Nucleus accumbens (tissue), 56 donors: ENCODE measurements around the gene RAI1.

Source experiments
- DNase-seq, 56 donors: peaks; one replicate each; lab custom pipeline; 2025; lab: John Stamatoyannopoulos, UW

RAI1 gene

DNA sequence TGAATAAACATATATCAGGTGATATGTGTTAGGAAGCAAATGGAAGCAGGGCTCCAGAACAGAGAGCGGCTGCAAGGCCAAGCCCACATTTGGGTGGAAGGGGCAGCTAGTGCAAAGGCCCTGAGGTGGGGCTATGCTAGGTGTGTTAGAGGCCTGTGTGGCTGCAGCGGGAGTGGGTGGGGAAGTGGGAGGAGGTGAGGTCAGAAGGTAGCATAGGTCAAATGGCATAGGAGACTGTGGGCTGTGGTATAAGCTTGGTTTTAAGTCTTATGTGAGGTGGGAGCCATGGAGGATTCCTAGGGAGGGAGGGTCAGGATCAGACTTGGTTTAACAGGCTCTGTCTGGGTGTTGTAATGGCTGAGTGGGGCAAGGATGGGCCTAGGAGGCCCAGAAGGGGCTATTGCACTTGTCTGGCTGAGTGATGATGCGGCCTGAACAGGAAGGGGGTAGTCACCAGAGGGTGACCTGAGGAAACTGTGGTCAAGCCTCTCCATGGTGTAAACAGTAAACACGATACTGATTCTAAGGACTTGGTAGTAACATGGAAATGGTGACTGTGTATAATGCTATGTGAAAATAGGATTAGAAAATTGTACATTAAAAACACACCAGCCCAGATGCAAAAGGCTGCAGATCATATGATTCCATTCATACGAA is 31.1 kb downstream of the RAI1 start:
- no peak for DNase-seq

DNA sequence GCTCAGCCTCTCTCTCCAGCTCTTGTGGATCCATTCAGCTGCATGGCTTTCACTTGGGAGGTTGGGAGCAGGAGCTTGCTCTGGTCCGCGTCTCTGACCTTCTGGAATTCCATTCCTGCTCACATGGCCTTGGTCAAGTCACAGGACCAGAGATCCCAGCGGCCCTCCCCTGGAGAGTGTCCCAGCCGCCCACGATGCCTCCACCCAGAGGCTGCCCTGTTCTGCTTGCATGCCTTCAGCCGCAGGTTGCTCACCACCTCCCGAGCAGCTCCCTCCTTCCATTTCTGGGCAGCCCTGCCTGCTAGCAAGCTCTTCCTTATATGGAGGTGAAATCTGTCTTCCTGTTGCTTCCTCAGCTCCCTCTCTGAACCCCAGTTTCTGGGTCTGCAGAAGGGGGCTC is 32.6 kb downstream of the RAI1 start:
- peak in 10 of 56 donors; percentile 24 to 52 (median 40) for DNase-seq

GRCh38 chr17:17714261-17714866 is 33.1 kb downstream of the RAI1 start:
- DNase-seq: no peak

GRCh38 chr17:17714879-17715278 is 33.6 kb downstream of the RAI1 start:
- DNase-seq: no peak

DNA sequence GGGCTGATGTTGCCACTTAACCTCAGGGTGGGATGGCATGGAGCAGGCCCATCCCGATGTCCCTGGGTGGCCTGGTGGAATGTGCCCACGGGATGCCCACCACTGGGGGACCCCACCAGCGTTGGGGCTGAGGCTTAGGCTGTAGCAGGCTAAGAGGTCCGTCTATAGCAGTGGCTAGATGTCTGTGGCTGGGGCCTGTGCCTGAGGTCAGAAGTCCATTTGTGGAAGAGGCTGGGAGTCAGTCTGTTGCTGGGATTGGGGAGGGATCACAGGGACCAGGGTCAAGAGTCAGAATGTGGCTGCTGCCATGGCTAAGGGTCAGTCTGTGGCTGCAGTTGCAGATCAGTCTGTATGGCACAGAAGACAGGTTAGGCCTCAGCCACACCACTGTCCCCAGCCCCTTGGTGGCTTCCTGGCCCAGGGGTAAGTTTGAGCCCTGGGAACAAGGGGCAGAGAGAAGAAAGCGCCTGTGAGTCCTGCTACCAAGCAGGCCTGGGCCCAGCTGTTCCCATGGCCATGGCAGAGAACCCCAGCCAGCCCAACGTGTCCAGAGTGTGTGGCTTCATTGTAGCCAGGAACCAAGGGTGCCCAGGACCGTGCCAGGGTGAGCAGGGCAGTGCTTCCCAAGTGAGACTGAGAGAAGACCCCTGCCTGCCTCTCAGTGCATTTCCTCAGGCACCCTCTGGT is 35.7 kb downstream of the RAI1 start:
- DNase-seq: no peak

DNA sequence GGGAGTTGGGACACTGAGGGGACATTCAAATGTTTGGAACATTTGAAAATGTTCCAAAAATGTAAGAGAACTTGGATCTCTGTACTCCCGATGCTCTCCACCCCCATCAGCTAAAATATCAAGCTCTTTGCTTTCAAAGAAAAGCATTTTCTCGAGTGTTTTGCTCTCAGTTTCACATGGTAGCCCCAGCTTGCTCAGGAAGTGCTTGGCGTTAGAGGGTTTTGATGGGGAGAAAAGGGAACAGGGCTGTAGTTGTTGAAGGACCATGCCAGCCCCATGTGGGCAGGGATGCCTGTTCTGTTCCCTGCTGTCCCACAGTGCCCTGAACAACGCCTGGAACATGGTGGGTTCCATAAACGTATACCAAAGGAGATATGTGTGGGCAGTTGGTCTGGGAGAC is 37.0 kb downstream of the RAI1 start:
- no peak for DNase-seq

- DNase-seq: no peak
Observed at GRCh38 chr17:17719199-17719940, 38.1 kb downstream of the RAI1 start.

DNA sequence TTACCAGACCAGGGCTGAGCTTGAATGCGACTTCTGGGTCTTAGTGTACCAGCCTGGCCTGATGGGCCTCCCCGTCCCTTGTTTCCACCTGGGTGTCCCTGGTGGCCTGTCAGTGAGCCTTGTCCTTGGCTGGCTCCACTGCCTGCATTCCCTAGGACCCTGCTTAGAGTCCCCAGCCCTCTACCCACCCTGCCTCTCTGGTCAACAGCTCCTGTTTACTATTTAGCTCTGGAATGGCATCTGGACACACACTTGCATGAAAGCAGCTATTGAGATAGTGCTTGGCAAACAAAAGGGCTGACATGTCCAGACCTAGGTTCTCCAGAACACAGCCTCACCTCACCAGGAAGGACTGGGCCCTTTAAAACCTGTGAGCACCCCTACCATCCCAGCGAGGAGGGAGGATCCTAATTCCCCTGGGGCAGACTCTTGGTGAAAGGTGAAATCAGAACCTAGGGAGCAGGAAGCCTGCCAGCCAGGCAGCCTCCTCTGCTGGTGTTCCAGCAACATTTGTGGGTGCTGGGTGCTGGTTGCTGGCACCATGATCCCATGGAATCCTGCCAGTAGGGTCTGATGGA is 38.8 kb downstream of the RAI1 start:
- DNase-seq: no peak

- no peak for DNase-seq
Observed at GRCh38 chr17:17721140-17721668, 39.9 kb downstream of the RAI1 start.

DNA sequence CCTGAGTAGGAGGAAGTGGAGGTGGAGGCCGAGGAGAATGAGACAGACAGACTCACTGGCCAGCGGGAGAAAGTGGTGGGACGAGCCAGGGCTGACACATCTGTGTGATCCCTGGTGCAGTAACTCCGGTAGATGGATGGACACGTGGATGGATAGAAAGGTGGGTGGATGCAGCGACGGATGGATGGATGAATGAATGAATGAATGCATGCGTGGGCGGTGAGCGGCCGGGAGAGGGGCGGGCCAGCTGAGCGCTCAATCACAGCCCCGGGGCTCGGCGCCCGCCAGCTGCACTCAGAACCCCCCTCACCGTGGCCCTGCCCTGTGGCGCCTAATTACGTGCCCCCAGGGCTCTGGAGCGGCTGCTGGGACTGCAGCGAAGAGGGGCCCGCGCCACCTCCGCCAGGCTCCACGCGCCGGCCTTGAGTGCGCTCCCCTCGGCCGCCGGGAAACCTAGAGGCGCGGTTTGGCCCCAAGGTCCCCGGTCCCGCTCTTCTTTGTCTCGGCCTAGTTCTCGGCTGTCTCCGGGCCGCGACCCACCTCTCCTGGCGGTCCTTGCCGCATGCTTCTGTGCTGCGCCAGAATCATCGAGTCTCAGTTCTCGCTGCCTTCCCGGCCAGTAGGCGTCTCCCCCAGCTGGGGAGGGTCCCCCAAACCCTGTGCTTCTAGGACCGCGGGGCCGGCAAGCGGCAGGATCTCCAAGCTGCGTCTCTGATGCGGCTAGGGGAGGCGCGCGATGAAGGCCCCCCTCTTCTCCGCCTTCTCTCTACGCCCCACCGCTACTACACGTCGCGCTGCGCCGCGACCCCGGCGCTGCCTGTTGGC is 41.0 kb downstream of the RAI1 start:
- DNase-seq: peak in 39 of 56 donors; percentile 12 to 85 (median 55)

DNA sequence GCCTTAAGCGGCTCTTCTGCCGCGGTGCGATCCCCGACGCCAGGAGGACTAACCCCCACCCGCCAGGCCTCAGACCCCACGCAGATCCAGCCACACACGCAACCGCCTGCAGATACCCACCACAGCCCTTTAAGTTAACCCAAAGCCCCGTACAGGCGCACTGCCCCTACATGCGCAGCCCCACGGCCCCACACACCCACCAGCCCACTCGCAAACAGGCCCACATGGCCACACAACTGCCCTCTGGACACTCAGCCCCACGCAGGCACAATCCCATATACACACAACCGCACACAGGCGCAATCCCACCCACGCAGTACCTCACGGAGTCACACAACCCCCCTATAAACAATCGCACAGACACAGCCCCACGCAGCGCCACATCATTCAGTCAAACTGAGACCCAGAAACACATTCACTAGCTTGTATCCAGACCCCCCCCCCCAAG is 41.7 kb downstream of the RAI1 start:
- DNase-seq: peak in 3 of 56 donors; percentile 31 to 66 (median 60)

- peak in 33 of 56 donors; percentile 28 to 80 (median 54) for DNase-seq
Observed at GRCh38 chr17:17723354-17724261, 42.4 kb downstream of the RAI1 start.

DNA sequence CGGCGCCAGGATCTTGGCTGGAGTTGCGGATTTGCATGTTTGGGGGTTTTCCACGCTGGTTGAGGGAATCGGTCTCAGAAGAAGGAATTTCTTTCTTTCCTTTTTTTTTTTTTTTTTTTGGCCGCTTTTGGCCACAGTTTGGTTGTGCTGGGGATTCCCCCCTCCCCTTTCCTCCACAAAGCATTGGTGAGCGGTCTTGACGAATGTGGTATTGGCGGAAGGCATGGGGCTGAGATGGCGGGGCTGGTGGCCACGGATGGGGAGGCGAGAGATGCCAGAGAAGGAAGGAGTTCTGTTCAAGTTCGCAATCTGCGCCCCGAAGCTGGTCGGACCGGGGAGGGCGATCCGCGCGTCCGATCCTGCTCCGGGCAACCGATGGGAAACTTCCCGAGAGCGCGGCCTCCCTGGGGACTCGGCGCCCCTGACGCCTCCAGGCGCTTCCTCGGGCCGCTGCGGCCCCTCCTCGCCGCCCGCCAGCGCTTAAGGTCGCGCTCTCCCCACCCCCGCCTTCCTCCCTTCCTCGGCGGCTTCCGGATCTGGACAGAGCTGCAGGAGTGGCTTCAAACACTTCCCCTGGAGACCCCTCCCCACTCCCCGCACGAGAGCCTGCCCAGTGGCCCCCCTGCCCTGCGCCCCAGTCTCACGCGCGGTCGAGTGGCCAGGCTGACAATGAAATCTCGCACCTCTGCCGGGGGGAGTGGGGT is 43.2 kb downstream of the RAI1 start:
- DNase-seq: peak in 2 of 56 donors; percentile 23 to 24

DNA sequence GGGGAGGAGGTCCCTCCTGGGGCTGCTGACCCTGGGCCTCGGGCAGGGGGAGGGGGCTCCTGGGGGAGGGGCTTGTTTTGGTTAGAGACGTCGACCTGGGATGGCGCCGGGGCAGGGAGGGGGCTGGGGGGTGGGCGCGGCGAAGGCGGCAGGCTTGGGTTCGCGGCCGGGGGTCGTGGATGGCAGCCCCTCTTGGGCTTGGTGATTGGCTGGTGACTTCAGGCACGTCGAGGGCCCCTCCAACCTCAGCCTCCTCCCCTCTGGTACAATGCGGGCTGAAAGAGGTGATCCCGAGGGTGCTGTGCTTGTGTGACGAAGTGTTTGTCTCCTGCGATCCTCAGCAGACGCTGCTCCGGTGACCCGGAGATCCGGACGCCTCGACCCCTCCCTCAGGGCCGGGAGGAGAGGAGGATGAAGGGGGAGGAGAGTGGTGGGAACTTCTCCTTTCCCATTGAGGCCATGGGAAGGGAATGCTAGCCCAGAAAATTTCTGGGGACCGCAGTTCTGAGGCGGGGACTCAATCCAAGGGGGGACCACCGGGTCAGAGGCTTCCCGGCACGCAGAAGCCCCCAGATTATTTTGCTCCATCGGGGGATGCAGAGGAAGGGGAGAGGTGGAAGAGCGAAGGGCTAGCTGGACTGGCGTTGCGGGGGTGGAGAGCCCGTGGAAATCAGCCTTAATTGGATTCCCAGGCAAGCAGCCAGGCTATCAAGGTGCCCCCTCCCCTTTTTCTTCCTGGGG is 43.9 kb downstream of the RAI1 start:
- DNase-seq: peak in 2 of 56 donors; percentile 25 to 29

- DNase-seq: no peak
Observed at GRCh38 chr17:17725752-17726457, 44.6 kb downstream of the RAI1 start.

DNA sequence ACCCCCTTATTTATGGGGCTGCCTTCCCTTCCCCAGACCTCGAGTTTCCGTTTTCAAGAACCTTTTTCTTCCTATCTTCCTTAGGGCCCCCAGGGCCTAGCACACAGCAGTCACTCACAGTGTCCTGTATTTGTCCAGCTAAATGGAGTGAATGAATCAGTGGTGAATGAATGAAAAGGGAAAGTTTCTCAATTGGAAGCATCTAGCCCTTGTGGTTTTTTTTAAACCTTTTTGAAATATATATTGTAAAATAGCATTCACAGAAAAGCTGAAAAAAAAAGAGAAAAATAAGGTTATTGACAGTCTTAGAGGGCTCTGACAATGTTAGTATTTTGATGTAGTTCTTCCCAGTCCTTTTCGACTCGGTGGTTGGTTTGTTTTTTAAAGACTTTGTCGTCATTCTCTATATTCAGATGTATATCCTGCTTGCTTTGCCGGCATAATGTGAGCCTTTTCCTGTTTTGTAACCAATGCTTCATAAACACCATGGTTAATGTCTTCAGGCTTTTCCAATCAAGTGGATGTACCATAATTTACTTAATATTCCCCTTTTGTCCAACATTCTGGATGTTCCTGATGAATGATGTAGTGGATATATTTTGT is 45.3 kb downstream of the RAI1 start:
- no peak for DNase-seq
